OCI-LY7 (cell line): ENCODE data around the gene SPATA16. TPM values are rescaled to one million over a fixed set of nuclear protein-coding genes. Genes with fewer than 3 reads are reported as not detected.

Source experiments
- BruUV-seq: library from RNA; stranded (reverse); fragments of 400-500 nt; replicated peaks from 2 replicates; lab custom pipeline; 2021; lab: Mats Ljungman, UMichigan
- CTCF ChIA-PET: fragments of 300-600 bp; sonication (Branson Sonifier 250); formaldehyde crosslinking; loops from one replicate; lab custom pipeline; 2022; ENCODE audit warnings: antibody characterized with exemption; ENCODE audit not compliant: unreplicated experiment; lab: Charles Lee
- POLR2A ChIA-PET: fragments of 300-600 bp; sonication (Branson Sonifier 250); formaldehyde crosslinking; loops from one replicate; lab custom pipeline; 2022; ENCODE audit warnings: antibody characterized with exemption; lab: Charles Lee
- DNase-seq: peaks from one replicate; pipeline ENCODE4 v3.0.0-alpha.2; 2015; ENCODE audit warnings: low spot score
- H2AFZ ChIP-seq: fragments of 200-600 bp; sonication (generic), shearing (Covaris generic); 2 replicates; pipeline ENCODE4 v1.6.1; 2014; ENCODE audit warnings: mild to moderate bottlenecking, antibody characterized with exemption, low read length, moderate library complexity
- H3K27ac ChIP-seq: fragments of 200-600 bp; sonication (generic); 2 replicates; pipeline ENCODE4 v1.5.1; 2014; ENCODE audit warnings: mixed run types, low read depth, mild to moderate bottlenecking, moderate library complexity, low read length, inconsistent platforms; ENCODE audit not compliant: poor library complexity, severe bottlenecking
- H3K36me3 ChIP-seq: fragments of 200-600 bp; sonication (generic); 2 replicates; pipeline ENCODE4 v1.6.1; 2014; ENCODE audit warnings: mild to moderate bottlenecking, antibody characterized with exemption, low read length, moderate library complexity, mixed read lengths; ENCODE audit not compliant: insufficient read depth
- H3K4me1 ChIP-seq: fragments of 200-600 bp; sonication (generic); 2 replicates; pipeline ENCODE4 v1.5.1; 2014; ENCODE audit warnings: mild to moderate bottlenecking, low read length; ENCODE audit not compliant: insufficient read depth, poor library complexity, severe bottlenecking
- H3K4me2 ChIP-seq: fragments of 200-600 bp; sonication (generic); 2 replicates; pipeline ENCODE4 v1.6.1; 2014; ENCODE audit warnings: mild to moderate bottlenecking, low read length
- H3K4me3 ChIP-seq: fragments of 200-600 bp; sonication (generic); 2 replicates; pipeline ENCODE4 v1.5.1; 2014; ENCODE audit warnings: mild to moderate bottlenecking, low read depth, low read length; ENCODE audit not compliant: poor library complexity, severe bottlenecking
- H3K79me2 ChIP-seq: fragments of 200-600 bp; sonication (generic); 2 replicates; pipeline ENCODE4 v1.6.1; 2016; ENCODE audit warnings: low read depth, mild to moderate bottlenecking, low read length, moderate library complexity, mixed read lengths; ENCODE audit not compliant: insufficient read depth
- H3K9me2 ChIP-seq: fragments of 200-600 bp; sonication (generic); 2 replicates; pipeline ENCODE4 v1.6.1; 2016; ENCODE audit warnings: mild to moderate bottlenecking, low read length, mixed read lengths; ENCODE audit not compliant: insufficient read depth
- H3K9me3 ChIP-seq: fragments of 200-600 bp; sonication (generic); 2 replicates; pipeline ENCODE4 v1.6.1; 2014; ENCODE audit warnings: mild to moderate bottlenecking, mixed run types, low read length, mixed read lengths
- H4K20me1 ChIP-seq: fragments of 200-600 bp; sonication (generic); 2 replicates; pipeline ENCODE4 v1.6.1; 2014; ENCODE audit warnings: mild to moderate bottlenecking, antibody characterized with exemption, low read length, moderate library complexity, mixed read lengths; ENCODE audit not compliant: insufficient read depth
- CTCF ChIP-seq: fragments of 200-600 bp; sonication (generic); conservative IDR thresholded peaks from 2 replicates; pipeline ENCODE4 v1.5.1; 2014; ENCODE audit warnings: mild to moderate bottlenecking, antibody characterized with exemption, low read length, moderate library complexity, mixed read lengths
- EZH2phosphoT487 ChIP-seq: fragments of 200-600 bp; sonication (generic); IDR thresholded peaks from 2 replicates; pipeline ENCODE4 v1.6.1; 2018; ENCODE audit warnings: low read depth, borderline replicate concordance, mild to moderate bottlenecking, mixed run types, antibody characterized with exemption, low read length, moderate library complexity, mixed read lengths
- intact Hi-C: fragments of 100-400 bp; cut with micrococcal nuclease; formaldehyde crosslinking; loops from one replicate; pipeline ENCODE4 v1.10.0; 2022; ENCODE audit not compliant: unreplicated experiment
- total RNA-seq, 2 experiments: library from RNA; depleted of rRNA in 1 of 2; stranded (reverse); fragments of >200 nt in 1 of 2; shearing (Covaris generic) in 1 of 2; gene quantifications; 2 replicates each; pipeline ENCODE4 v1.2.3, GENCODE V29; 2014 to 2022

Gene SPATA16
- total RNA-seq, 2 experiments from 2014 or later: not detected

GRCh38 chr3:172913911-172914655, 227.0 kb downstream of the SPATA16 start:
- no peaks in the 10 kb centered on the region for H3K79me2 ChIP-seq
- BruUV-seq: no TSS peak
- POLR2A ChIA-PET: no interaction called here
- no peak overlapping the region for H3K27ac ChIP-seq
- no peaks in the 10 kb centered on the region for H3K4me1 ChIP-seq
- no peaks in the 10 kb centered on the region for H3K36me3 ChIP-seq
- no peaks in the 10 kb centered on the region for H3K9me2 ChIP-seq
- CTCF ChIA-PET: no interaction called here
- intact Hi-C loops: no loop called here
- no peak overlapping the region for H3K4me2 ChIP-seq
- TF ChIP-seq CTCF (no peak), EZH2phosphoT487 (no peak)
- no peaks in the 10 kb centered on the region for H4K20me1 ChIP-seq
- H3K4me3 ChIP-seq: no peak overlapping the region
- H2AFZ ChIP-seq: no peak overlapping the region
- no peaks in the 10 kb centered on the region for H3K9me3 ChIP-seq
- DNase-seq: no peak

- Histone ChIP-seq H3K4me3 (no peak overlapping the region), H3K79me2 (no peaks in the 10 kb centered on the region), H3K4me1 (no peaks in the 10 kb centered on the region), H3K36me3 (no peaks in the 10 kb centered on the region), H3K27ac (no peak overlapping the region), H4K20me1 (no peaks in the 10 kb centered on the region), H3K4me2 (no peak overlapping the region), H2AFZ (no peak overlapping the region), H3K9me3 (no peaks in the 10 kb centered on the region), H3K9me2 (no peaks in the 10 kb centered on the region)
- no TSS peak for BruUV-seq
- DNase-seq: no peak
- ChIA-PET POLR2A (no interaction called here), CTCF (no interaction called here)
- intact Hi-C loops: no loop called here
- no peak; the same call in 1 of the 2 replicates for TF ChIP-seq CTCF
- TF ChIP-seq EZH2phosphoT487: no peak
Observed at GRCh38 chr3:172911142-172911541, 229.9 kb downstream of the SPATA16 start.

GRCh38 chr3:172908771-172909270, 232.2 kb downstream of the SPATA16 start:
- no peak overlapping the region for H3K4me2 ChIP-seq
- no peaks in the 10 kb centered on the region for H3K36me3 ChIP-seq
- H3K79me2 ChIP-seq: no peaks in the 10 kb centered on the region
- POLR2A ChIA-PET: no interaction called here
- no peaks in the 10 kb centered on the region for H4K20me1 ChIP-seq
- BruUV-seq: no TSS peak
- intact Hi-C loops: no loop called here
- no peaks in the 10 kb centered on the region for H3K4me1 ChIP-seq
- CTCF ChIA-PET: no interaction called here
- no peak overlapping the region for H3K4me3 ChIP-seq
- H3K27ac ChIP-seq: no peak overlapping the region
- no peak for TF ChIP-seq CTCF
- TF ChIP-seq EZH2phosphoT487: no peak
- no peaks in the 10 kb centered on the region for H3K9me2 ChIP-seq
- H3K9me3 ChIP-seq: no peaks in the 10 kb centered on the region
- no peak for DNase-seq
- no peak overlapping the region for H2AFZ ChIP-seq
